ENCODE data around the gene PSMD9.

Gene PSMD9

GRCh38 chr12:121930862-121931261 is 42.3 kb downstream of the PSMD9 start:
- H3K4me3 ChIP-seq (ENCODE audit: low read depth, low read length) = no peak overlapping the region
- H3K27me3 ChIP-seq (ENCODE audit: control insufficient read depth, insufficient read depth, low read length) = no peaks in the 10 kb centered on the region
- no peak overlapping the region for H3K27ac ChIP-seq
- H2AFZ ChIP-seq = no peak overlapping the region
- H3K79me2 ChIP-seq = no peaks in the 10 kb centered on the region
- H3K4me1 ChIP-seq = no peaks in the 10 kb centered on the region
- H3K9me3 ChIP-seq (ENCODE audit: control insufficient read depth, low read length) = no peaks in the 10 kb centered on the region
- no peak for TF ChIP-seq CTCF (IDR thresholded peaks at IDR 0.05)
- H3K9ac ChIP-seq = no peak overlapping the region
- no peaks in the 10 kb centered on the region for H3K36me3 ChIP-seq (ENCODE audit: control insufficient read depth, insufficient read depth, low read length)
- H3K4me2 ChIP-seq (ENCODE audit: low read length) = no peak overlapping the region

GRCh38 chr12:121932176-121932536 is 43.6 kb downstream of the PSMD9 start:
- H3K79me2 ChIP-seq = no peaks in the 10 kb centered on the region
- no peak overlapping the region for H3K4me2 ChIP-seq (ENCODE audit: low read length)
- H3K4me1 ChIP-seq = no peaks in the 10 kb centered on the region
- no peaks in the 10 kb centered on the region for H3K36me3 ChIP-seq (ENCODE audit: control insufficient read depth, insufficient read depth, low read length)
- no peak overlapping the region for H3K4me3 ChIP-seq (ENCODE audit: low read depth, low read length)
- H3K27ac ChIP-seq = no peak overlapping the region
- no peak for TF ChIP-seq CTCF (IDR thresholded peaks at IDR 0.05)
- H2AFZ ChIP-seq = no peak overlapping the region
- no peak overlapping the region for H3K9ac ChIP-seq
- H3K9me3 ChIP-seq (ENCODE audit: control insufficient read depth, low read length) = no peaks in the 10 kb centered on the region
- no peaks in the 10 kb centered on the region for H3K27me3 ChIP-seq (ENCODE audit: control insufficient read depth, insufficient read depth, low read length)

GRCh38 chr12:121932914-121933521 is 44.4 kb downstream of the PSMD9 start:
- H3K27ac ChIP-seq = no peak overlapping the region
- no peak overlapping the region for H3K4me3 ChIP-seq (ENCODE audit: low read depth, low read length)
- no peaks in the 10 kb centered on the region for H3K36me3 ChIP-seq (ENCODE audit: control insufficient read depth, insufficient read depth, low read length)
- H3K4me1 ChIP-seq = no peaks in the 10 kb centered on the region
- H3K79me2 ChIP-seq = no peaks in the 10 kb centered on the region
- H3K27me3 ChIP-seq (ENCODE audit: control insufficient read depth, insufficient read depth, low read length) = no peaks in the 10 kb centered on the region
- no peak overlapping the region for H3K9ac ChIP-seq
- TF ChIP-seq CTCF (IDR thresholded peaks at IDR 0.05) = no peak
- H3K4me2 ChIP-seq (ENCODE audit: low read length) = no peak overlapping the region
- H3K9me3 ChIP-seq (ENCODE audit: control insufficient read depth, low read length) = no peaks in the 10 kb centered on the region
- H2AFZ ChIP-seq = no peak overlapping the region

- H3K4me2 ChIP-seq (ENCODE audit: low read length) = no peak overlapping the region
- H3K36me3 ChIP-seq (ENCODE audit: control insufficient read depth, insufficient read depth, low read length) = no peaks in the 10 kb centered on the region
- H3K4me1 ChIP-seq = no peaks in the 10 kb centered on the region
- no peak overlapping the region for H3K9ac ChIP-seq
- no peak for TF ChIP-seq CTCF (IDR thresholded peaks at IDR 0.05)
- H3K27me3 ChIP-seq (ENCODE audit: control insufficient read depth, insufficient read depth, low read length) = no peaks in the 10 kb centered on the region
- H3K79me2 ChIP-seq = no peaks in the 10 kb centered on the region
- H3K9me3 ChIP-seq (ENCODE audit: control insufficient read depth, low read length) = no peaks in the 10 kb centered on the region
- H3K4me3 ChIP-seq (ENCODE audit: low read depth, low read length) = no peak overlapping the region
- no peak overlapping the region for H3K27ac ChIP-seq
- no peak overlapping the region for H2AFZ ChIP-seq
These were observed 45.1 kb downstream of the PSMD9 start for GRCh38 chr12:121933522-121934308.

- H3K4me2 ChIP-seq (ENCODE audit: low read length) = no peak overlapping the region
- no peak for TF ChIP-seq CTCF (IDR thresholded peaks at IDR 0.05)
- H3K79me2 ChIP-seq = no peaks in the 10 kb centered on the region
- H3K27me3 ChIP-seq (ENCODE audit: control insufficient read depth, insufficient read depth, low read length) = no peaks in the 10 kb centered on the region
- H3K36me3 ChIP-seq (ENCODE audit: control insufficient read depth, insufficient read depth, low read length) = no peaks in the 10 kb centered on the region
- H3K4me1 ChIP-seq = no peaks in the 10 kb centered on the region
- H3K4me3 ChIP-seq (ENCODE audit: low read depth, low read length) = no peak overlapping the region
- H3K27ac ChIP-seq = no peak overlapping the region
- H3K9ac ChIP-seq = no peak overlapping the region
- no peak overlapping the region for H2AFZ ChIP-seq
- H3K9me3 ChIP-seq (ENCODE audit: control insufficient read depth, low read length) = no peaks in the 10 kb centered on the region
These were observed 45.7 kb downstream of the PSMD9 start for GRCh38 chr12:121934309-121934664.

Data from parathyroid adenoma (tissue), 2 donors.